ENCODE results near the gene PPP1R3C. TPM values are rescaled to one million over a fixed set of nuclear protein-coding genes. Genes with fewer than 3 reads are reported as not detected.

The PPP1R3C gene
- total and polyA plus RNA-seq, 2 of the 4 experiments (the other 2 are of a cell fraction) = 17.4 to 62.9 TPM

DNA sequence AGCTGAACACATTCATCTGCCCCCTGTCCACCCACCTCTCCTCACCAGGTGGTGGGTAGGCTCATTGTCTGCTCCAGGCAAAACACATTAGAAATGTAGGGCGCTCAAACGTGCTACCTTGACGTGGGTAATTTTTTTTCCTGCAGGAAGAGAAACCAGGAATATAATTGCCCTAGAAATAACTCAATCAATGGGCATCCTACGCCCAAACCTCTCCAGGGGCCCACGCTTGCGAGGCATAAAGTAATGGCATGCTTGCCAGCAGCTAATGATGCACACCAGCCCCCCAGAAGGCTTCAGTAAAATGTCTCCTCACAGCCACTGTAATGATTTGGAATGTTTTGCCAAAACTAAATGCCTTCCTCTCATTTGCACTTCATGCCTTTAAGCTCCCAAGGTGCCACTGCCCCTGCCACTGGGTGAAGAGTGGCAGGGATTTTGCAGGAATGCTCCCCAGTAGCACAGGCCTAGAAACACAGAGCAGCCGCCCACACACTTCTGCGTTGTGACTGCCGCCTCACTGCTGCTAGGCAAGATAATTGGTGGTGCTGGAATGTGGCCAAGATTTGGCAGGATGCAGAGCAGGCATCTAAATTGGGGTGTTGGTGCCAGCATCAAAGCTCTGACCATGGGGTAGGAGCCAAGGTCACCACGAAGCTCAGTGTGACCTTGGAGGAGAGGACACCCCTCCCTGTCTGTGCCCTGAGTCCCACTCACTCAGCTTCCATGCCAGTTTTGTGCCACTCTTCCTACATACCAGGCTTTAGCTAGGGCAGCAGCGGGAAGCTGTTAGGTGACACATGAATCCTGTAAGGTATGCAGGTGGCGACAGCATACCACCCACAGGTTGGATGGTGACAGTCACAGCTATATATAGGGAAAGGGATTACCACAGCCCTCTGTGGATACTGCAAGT, 48.7 kb upstream of the PPP1R3C start:
- WGBS, 2 experiments (ENCODE audit: extremely low coverage in 2 of 2, insufficient read length in 1 of 2) = 28% methylated on average over 2 of the region's 12 CpGs; no CpG with 5 or more reads in 1 of the 2 experiments
- Histone ChIP-seq H2AK5ac (ENCODE audit: low read depth, low read length) (peak overlapping the region; percentile 31), H2AK9ac (replicated peaks; ENCODE audit: low read depth, low read length, poor library complexity) (peak overlapping the region; percentile 47), H3K4me1 (ENCODE audit: control insufficient read depth, insufficient read depth, low read length) (peaks cover 18% of the 10 kb centered on the region), H4K20me1 (ENCODE audit: insufficient read depth, low read length) (peaks cover 3% of the 10 kb centered on the region; the same call in 1 of the 2 replicates), H3K14ac (replicated peaks; ENCODE audit: low read depth, low read length) (peak overlapping the region; percentile 53; the same call in 1 of the 2 replicates), H3K9me1 (ENCODE audit: insufficient read depth, low read length) (peaks cover 19% of the 10 kb centered on the region), H3K27me3 (ENCODE audit: control insufficient read depth, insufficient read depth, low read length) (no peaks in the 10 kb centered on the region), H2BK120ac (ENCODE audit: low read depth, low read length) (peak overlapping the region; percentile 22; the same call in 1 of the 2 replicates), H2BK5ac (ENCODE audit: low read depth, low read length, poor library complexity, severe bottlenecking) (no peak overlapping the region), H3K79me1 (ENCODE audit: low read depth in 1 of 2, low read length in 2 of 2) (no peaks in the 10 kb centered on the region), H3K23ac (ENCODE audit: low read depth, low read length) (no peak overlapping the region), H2BK15ac (ENCODE audit: low read depth, low read length) (peak overlapping the region; percentile 47; the same call in 2 of the 3 replicates), H3K56ac (ENCODE audit: extremely low read depth, insufficient read depth, low read length) (no peak overlapping the region), H2BK20ac (ENCODE audit: low read depth, low read length) (peak overlapping the region; percentile 2; the same call in 1 of the 2 replicates), H4K91ac (ENCODE audit: insufficient read depth, low read depth, low read length) (no peak overlapping the region), H3K36me3 (ENCODE audit: control insufficient read depth, insufficient read depth, low read length) (no peaks in the 10 kb centered on the region), H3K4me2 (ENCODE audit: low read depth, low read length) (no peak overlapping the region), H2AFZ (replicated peaks; ENCODE audit: low read length, poor library complexity) (peak overlapping the region; percentile 70), H4K5ac (ENCODE audit: low read depth, low read length) (no peak overlapping the region), H3K9ac (ENCODE audit: low read depth, low read length) (no peak overlapping the region), H4K8ac (ENCODE audit: low read depth in 2 of 2, low read length in 2 of 2) (no peak overlapping the region), H3K4me3 (ENCODE audit: insufficient read depth, low read depth, low read length) (no peak overlapping the region), H3K9me3 (ENCODE audit: control insufficient read depth, insufficient read depth, low read length) (no peaks in the 10 kb centered on the region), H3K4ac (ENCODE audit: low read depth, low read length) (no peak overlapping the region), H3K27ac (ENCODE audit: insufficient read depth, low read length) (no peak overlapping the region), H3K18ac (ENCODE audit: low read depth, low read length) (no peak overlapping the region)
- ChIA-PET POLR2A (ENCODE audit: unreplicated experiment) (no interaction called here), CTCF (interaction anchor here (0.5 kb wide), 1 partner anchor 28 kb away, joined by 3 read pairs; no protein-coding TSS in a partner anchor)
- in situ Hi-C loops (cut with MboI; ENCODE audit: low sequenced_read_pairs) (no loop called here), dilution Hi-C loops (cut with HindIII; ENCODE audit: low sequenced_read_pairs, unreplicated experiment) (no loop called here), intact Hi-C loops (cut with micrococcal nuclease) (no loop called here)
- TF ChIP-seq, protein P1, sequence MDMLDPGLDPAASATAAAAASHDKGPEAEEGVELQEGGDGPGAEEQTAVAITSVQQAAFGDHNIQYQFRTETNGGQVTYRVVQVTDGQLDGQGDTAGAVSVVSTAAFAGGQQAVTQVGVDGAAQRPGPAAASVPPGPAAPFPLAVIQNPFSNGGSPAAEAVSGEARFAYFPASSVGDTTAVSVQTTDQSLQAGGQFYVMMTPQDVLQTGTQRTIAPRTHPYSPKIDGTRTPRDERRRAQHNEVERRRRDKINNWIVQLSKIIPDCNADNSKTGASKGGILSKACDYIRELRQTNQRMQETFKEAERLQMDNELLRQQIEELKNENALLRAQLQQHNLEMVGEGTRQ (IDR thresholded peaks at IDR 0.05; ENCODE audit: low read depth, low read length) = no peak
- TF ChIP-seq CHD1 (IDR thresholded peaks at IDR 0.05; ENCODE audit: low read depth, low read length) (no peak), MAZ (IDR thresholded peaks at IDR 0.05; ENCODE audit: borderline replicate concordance, low read depth, low read length) (no peak), RCOR1 (IDR thresholded peaks at IDR 0.05; ENCODE audit: insufficient replicate concordance, low read length) (no peak), RAD21 (IDR thresholded peaks at IDR 0.05; ENCODE audit: low read length) (no peak), CEBPB (IDR thresholded peaks at IDR 0.05; ENCODE audit: low read depth, low read length) (no peak), POLR2A (IDR thresholded peaks at IDR 0.05; ENCODE audit: low read depth, low read length) (no peak), MAFK (IDR thresholded peaks at IDR 0.05; ENCODE audit: low read depth, low read length) (no peak), NFE2L2 (IDR thresholded peaks at IDR 0.05; ENCODE audit: low read depth, low read length) (no peak), MXI1 (IDR thresholded peaks at IDR 0.05; ENCODE audit: borderline replicate concordance, low read depth, low read length) (no peak), FOS (IDR thresholded peaks at IDR 0.05; ENCODE audit: low read depth, low read length) (no peak), ELK1 (IDR thresholded peaks at IDR 0.05; ENCODE audit: borderline replicate concordance, low read depth, low read length) (no peak)
- TF ChIP-seq, protein P2, sequence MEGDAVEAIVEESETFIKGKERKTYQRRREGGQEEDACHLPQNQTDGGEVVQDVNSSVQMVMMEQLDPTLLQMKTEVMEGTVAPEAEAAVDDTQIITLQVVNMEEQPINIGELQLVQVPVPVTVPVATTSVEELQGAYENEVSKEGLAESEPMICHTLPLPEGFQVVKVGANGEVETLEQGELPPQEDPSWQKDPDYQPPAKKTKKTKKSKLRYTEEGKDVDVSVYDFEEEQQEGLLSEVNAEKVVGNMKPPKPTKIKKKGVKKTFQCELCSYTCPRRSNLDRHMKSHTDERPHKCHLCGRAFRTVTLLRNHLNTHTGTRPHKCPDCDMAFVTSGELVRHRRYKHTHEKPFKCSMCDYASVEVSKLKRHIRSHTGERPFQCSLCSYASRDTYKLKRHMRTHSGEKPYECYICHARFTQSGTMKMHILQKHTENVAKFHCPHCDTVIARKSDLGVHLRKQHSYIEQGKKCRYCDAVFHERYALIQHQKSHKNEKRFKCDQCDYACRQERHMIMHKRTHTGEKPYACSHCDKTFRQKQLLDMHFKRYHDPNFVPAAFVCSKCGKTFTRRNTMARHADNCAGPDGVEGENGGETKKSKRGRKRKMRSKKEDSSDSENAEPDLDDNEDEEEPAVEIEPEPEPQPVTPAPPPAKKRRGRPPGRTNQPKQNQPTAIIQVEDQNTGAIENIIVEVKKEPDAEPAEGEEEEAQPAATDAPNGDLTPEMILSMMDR (conservative IDR thresholded peaks at IDR 0.05; ENCODE audit: low read depth, low read length) = no peak
- DNase-seq (no peak), ATAC-seq (ENCODE audit: low read depth) (no peak)
- no TSS peak for BruUV-seq (replicated peaks)
